ENCODE data around the gene SORCS2.

SORCS2 gene

GRCh38 chr4:7224878-7225533 is 32.7 kb downstream of the SORCS2 start:
- TF ChIP-seq CTCF (IDR thresholded peaks at IDR 0.05; ENCODE audit: control insufficient read depth, insufficient read depth, low read depth, low read length, missing control alignments): no peak
- H3K4me3 ChIP-seq (ENCODE audit: control insufficient read depth, low read depth, low read length): no peak overlapping the region
- DNase-seq (ENCODE audit: low read depth): no peak

DNA sequence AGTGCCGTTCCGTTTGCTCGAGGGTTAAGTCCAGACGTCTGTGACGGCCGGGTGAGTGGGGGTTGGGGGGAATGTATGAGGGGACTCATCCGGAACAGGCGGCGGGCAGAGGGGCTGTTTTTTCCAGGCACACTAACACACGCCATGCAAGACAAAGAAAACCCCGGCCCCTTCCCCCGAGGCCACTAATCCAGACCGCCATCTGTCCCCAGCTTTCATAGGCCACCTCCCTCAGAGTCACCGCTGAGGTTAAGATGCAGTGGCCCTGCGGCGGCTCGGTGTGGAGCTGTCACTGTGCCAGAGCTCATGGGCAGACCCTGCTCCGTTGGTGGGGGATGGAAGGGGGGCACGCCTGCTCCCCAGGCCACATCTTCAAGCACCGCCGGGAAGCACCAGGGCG is 34.1 kb downstream of the SORCS2 start:
- H3K4me3 ChIP-seq (ENCODE audit: control insufficient read depth, low read depth, low read length): no peak overlapping the region
- no peak for DNase-seq (ENCODE audit: low read depth)
- no peak for TF ChIP-seq CTCF (IDR thresholded peaks at IDR 0.05; ENCODE audit: control insufficient read depth, insufficient read depth, low read depth, low read length, missing control alignments)

GRCh38 chr4:7227008-7227407 is 34.7 kb downstream of the SORCS2 start:
- no peak for DNase-seq (ENCODE audit: low read depth)
- no peak for TF ChIP-seq CTCF (IDR thresholded peaks at IDR 0.05; ENCODE audit: control insufficient read depth, insufficient read depth, low read depth, low read length, missing control alignments)
- no peak overlapping the region for H3K4me3 ChIP-seq (ENCODE audit: control insufficient read depth, low read depth, low read length)

- TF ChIP-seq CTCF (IDR thresholded peaks at IDR 0.05; ENCODE audit: control insufficient read depth, insufficient read depth, low read depth, low read length, missing control alignments): no peak
- no peak for DNase-seq (ENCODE audit: low read depth)
- H3K4me3 ChIP-seq (ENCODE audit: control insufficient read depth, low read depth, low read length): no peak overlapping the region
These were observed 36.4 kb downstream of the SORCS2 start for GRCh38 chr4:7228734-7229133.

DNA sequence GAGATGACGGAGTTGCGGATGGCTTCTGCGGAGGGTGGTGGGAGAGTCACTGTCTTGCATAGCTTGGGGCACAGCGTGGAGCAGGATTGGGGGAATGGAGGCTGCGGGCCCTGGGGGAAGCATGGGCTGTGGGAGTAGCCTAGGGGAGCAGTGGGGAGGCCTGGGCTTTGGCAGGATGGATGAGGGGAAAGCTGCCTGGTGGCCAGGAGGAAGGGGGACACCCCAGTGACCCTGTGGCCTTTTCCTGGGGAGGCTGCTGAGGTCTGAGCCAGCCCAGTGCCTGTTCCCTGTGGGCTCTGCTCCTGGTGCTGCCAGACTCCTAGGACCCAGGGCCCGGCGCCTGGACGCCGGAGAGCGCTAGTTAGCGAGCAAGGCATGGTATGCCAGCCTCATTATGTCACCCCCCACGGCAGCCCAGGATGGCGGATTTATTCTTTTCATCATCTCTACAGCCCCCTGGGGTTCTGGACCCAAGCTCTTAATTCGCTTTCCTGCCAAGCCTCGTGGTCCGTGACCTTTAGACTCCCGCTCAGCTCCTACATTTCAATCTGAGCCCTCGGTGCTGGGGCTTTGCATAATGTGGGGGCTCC is 39.8 kb downstream of the SORCS2 start:
- no peak for DNase-seq (ENCODE audit: low read depth)
- H3K4me3 ChIP-seq (ENCODE audit: control insufficient read depth, low read depth, low read length): no peak overlapping the region
- no peak for TF ChIP-seq CTCF (IDR thresholded peaks at IDR 0.05; ENCODE audit: control insufficient read depth, insufficient read depth, low read depth, low read length, missing control alignments)

- TF ChIP-seq CTCF (IDR thresholded peaks at IDR 0.05; ENCODE audit: control insufficient read depth, insufficient read depth, low read depth, low read length, missing control alignments): no peak
- no peak overlapping the region for H3K4me3 ChIP-seq (ENCODE audit: control insufficient read depth, low read depth, low read length)
- no peak for DNase-seq (ENCODE audit: low read depth)
These were observed 40.8 kb downstream of the SORCS2 start for GRCh38 chr4:7233006-7233580.
